ENCODE measurements around the gene NCKAP1.

GRCh38 chr2:182898718-182899117 is 139.5 kb downstream of the NCKAP1 start:
- TF ChIP-seq, protein P1, sequence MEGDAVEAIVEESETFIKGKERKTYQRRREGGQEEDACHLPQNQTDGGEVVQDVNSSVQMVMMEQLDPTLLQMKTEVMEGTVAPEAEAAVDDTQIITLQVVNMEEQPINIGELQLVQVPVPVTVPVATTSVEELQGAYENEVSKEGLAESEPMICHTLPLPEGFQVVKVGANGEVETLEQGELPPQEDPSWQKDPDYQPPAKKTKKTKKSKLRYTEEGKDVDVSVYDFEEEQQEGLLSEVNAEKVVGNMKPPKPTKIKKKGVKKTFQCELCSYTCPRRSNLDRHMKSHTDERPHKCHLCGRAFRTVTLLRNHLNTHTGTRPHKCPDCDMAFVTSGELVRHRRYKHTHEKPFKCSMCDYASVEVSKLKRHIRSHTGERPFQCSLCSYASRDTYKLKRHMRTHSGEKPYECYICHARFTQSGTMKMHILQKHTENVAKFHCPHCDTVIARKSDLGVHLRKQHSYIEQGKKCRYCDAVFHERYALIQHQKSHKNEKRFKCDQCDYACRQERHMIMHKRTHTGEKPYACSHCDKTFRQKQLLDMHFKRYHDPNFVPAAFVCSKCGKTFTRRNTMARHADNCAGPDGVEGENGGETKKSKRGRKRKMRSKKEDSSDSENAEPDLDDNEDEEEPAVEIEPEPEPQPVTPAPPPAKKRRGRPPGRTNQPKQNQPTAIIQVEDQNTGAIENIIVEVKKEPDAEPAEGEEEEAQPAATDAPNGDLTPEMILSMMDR (IDR thresholded peaks at IDR 0.05), result no peak
- TF ChIP-seq POLR2A (IDR thresholded peaks at IDR 0.05), result no peak

All from Peyer's patch (tissue), 4 donors.